CD4-positive, alpha-beta T cell treated with Interleukin-15 for 1 hour (primary cell): Measurements from ENCODE around the gene PTGS1.
"Not testable (repeated sequence)": the region's sequence is repeated elsewhere in the genome, so short reads cannot be mapped to it uniquely, and the experiment has no call there.

ENCODE experiments used
- DNase-seq: peaks from one replicate; pipeline ENCODE4 v3.0.0-alpha.2; 2020

The PTGS1 gene

GRCh38 chr9:122370869-122371755 lies at the start of gene PTGS1:
Gene PTGS1, plus strand, starts transcription at chr9:122371024. Its CDS starts 61 bp downstream, at chr9:122371085.
- DNase-seq, result peak; percentile 43

- DNase-seq, result no peak
Observed at GRCh38 chr9:122322553-122322952, 48.3 kb upstream of the PTGS1 start.

GRCh38 chr9:122324665-122325064 lies 46.2 kb upstream of the PTGS1 start:
- DNase-seq, result not testable (repeated sequence)

- no peak for DNase-seq
Observed at GRCh38 chr9:122325124-122325523, 45.7 kb upstream of the PTGS1 start.

GRCh38 chr9:122327175-122327574 lies 43.6 kb upstream of the PTGS1 start:
- DNase-seq, result no peak

GRCh38 chr9:122329597-122329996 lies 41.2 kb upstream of the PTGS1 start:
- no peak for DNase-seq

- DNase-seq, result not testable (repeated sequence)
Observed at GRCh38 chr9:122330466-122330865, 40.4 kb upstream of the PTGS1 start.

GRCh38 chr9:122331523-122331927 lies 39.3 kb upstream of the PTGS1 start:
- no peak for DNase-seq

GRCh38 chr9:122332083-122332482 lies 38.7 kb upstream of the PTGS1 start:
- no peak for DNase-seq

GRCh38 chr9:122332644-122333043 lies 38.2 kb upstream of the PTGS1 start:
- DNase-seq, result no peak

GRCh38 chr9:122333169-122333808 lies 37.5 kb upstream of the PTGS1 start:
- no peak for DNase-seq

GRCh38 chr9:122334916-122335315 lies 35.9 kb upstream of the PTGS1 start:
- no peak for DNase-seq

- no peak for DNase-seq
Observed at GRCh38 chr9:122336189-122336588, 34.6 kb upstream of the PTGS1 start.

- DNase-seq, result no peak
Observed at GRCh38 chr9:122336866-122337555, 33.8 kb upstream of the PTGS1 start.

- DNase-seq, result no peak
Observed at GRCh38 chr9:122337556-122337929, 33.3 kb upstream of the PTGS1 start.

- no peak for DNase-seq
Observed at GRCh38 chr9:122338536-122338935, 32.3 kb upstream of the PTGS1 start.

- DNase-seq, result no peak
Observed at GRCh38 chr9:122338994-122339393, 31.8 kb upstream of the PTGS1 start.

- no peak for DNase-seq
Observed at GRCh38 chr9:122339579-122339978, 31.2 kb upstream of the PTGS1 start.

GRCh38 chr9:122340161-122340560 lies 30.7 kb upstream of the PTGS1 start:
- DNase-seq, result no peak

GRCh38 chr9:122342323-122343050 lies 28.3 kb upstream of the PTGS1 start:
- no peak for DNase-seq

- no peak for DNase-seq
Observed at GRCh38 chr9:122346478-122347347, 24.1 kb upstream of the PTGS1 start.
